HCT116 (cell line): ENCODE data around the gene PBX1. TPM values are rescaled to one million over a fixed set of nuclear protein-coding genes. Genes with fewer than 3 reads are reported as not detected.

Experiments used
- ATAC-seq: fragments of 200-7000 bp; cut with Tn5 transposase; 2 replicates; pipeline ENCODE4 v1.9.1; 2020; ENCODE audit warnings: mild to moderate bottlenecking, moderate library complexity
- BruUV-seq: library from RNA; stranded (reverse); fragments of 400-500 nt; replicated peaks from 2 replicates; lab custom pipeline; 2021; lab: Mats Ljungman, UMichigan
- CTCF ChIA-PET: fragments of 300-600 bp; sonication (Branson Sonifier 250); formaldehyde crosslinking; loops from one replicate; lab custom pipeline; 2021; ENCODE audit warnings: antibody characterized with exemption; lab: Charles Lee
- POLR2A ChIA-PET: fragments of 300-600, 350-600 bp; sonication (Branson Sonifier 250); formaldehyde crosslinking; loops from one replicate; lab custom pipeline; 2021; ENCODE audit warnings: antibody characterized with exemption; lab: Charles Lee
- RAD21 ChIA-PET, 2 experiments: fragments of 300-600 bp; sonication (Branson Sonifier 250); formaldehyde crosslinking; loops; one replicate each; lab custom pipeline; 2023; ENCODE audit warnings: low total read pairs in 2 of 2; ENCODE audit not compliant: uncharacterized antibody in 2 of 2, unreplicated experiment in 2 of 2, low non-redundant PET in 1 of 2; lab: Charles Lee
- DNase-seq: peaks from one replicate; pipeline ENCODE4 v3.0.0-alpha.2; 2010; ENCODE audit warnings: low read depth, low spot score
- H2AFZ ChIP-seq: fragments of 200-600 bp; shearing (Covaris generic), sonication (generic); 2 replicates; pipeline ENCODE4 v1.6.1; 2017; ENCODE audit warnings: low read depth, mixed run types, mixed read lengths, antibody characterized with exemption, low read length; ENCODE audit not compliant: poor library complexity, severe bottlenecking
- H3K27ac ChIP-seq: 2 replicates; pipeline ENCODE4 v1.5.1; 2012; ENCODE audit warnings: low read depth, low read length
- H3K27me3 ChIP-seq: fragments of 200-600 bp; sonication (generic); 2 replicates; pipeline ENCODE4 v1.6.1; 2016; ENCODE audit warnings: mixed run types, low read length, mixed read lengths; ENCODE audit not compliant: insufficient read depth
- H3K36me3 ChIP-seq, 2 experiments: fragments of 200-500 bp in 1 of 2; fragments of 200-600 bp in 1 of 2; sonication (Bioruptor generic) in 1 of 2; sonication (generic) in 1 of 2; 2 replicates each; pipeline versions ENCODE4 v1.5.1 to v1.6.1; 2014 to 2016; ENCODE audit warnings: low read length in 2 of 2, inconsistent platforms in 1 of 2, mixed read lengths in 1 of 2, mixed run types in 1 of 2; ENCODE audit not compliant: insufficient read depth in 2 of 2, control insufficient read depth in 1 of 2
- H3K4me1 ChIP-seq, 2 experiments: fragments of 200-600 bp in 1 of 2; sonication (generic) in 1 of 2; 2 replicates each; pipeline versions ENCODE4 v1.5.1 to v1.6.1; 2012 to 2017; ENCODE audit warnings: low read length in 2 of 2, inconsistent platforms in 1 of 2, mild to moderate bottlenecking in 1 of 2, mixed read lengths in 1 of 2, mixed run types in 1 of 2, moderate library complexity in 1 of 2; ENCODE audit not compliant: insufficient read depth in 2 of 2, control insufficient read depth in 1 of 2
- H3K4me2 ChIP-seq: fragments of 200-600 bp; sonication (generic); 2 replicates; pipeline ENCODE4 v1.6.1; 2017; ENCODE audit warnings: mixed run types, low read length, mixed read lengths
- H3K4me3 ChIP-seq, 2 experiments: fragments of 200-600 bp in 1 of 2; sonication (generic) in 1 of 2; replicated peaks in 1 of 2; 2 replicates each; pipeline ENCODE4 v1.5.1; 2011 to 2016; ENCODE audit warnings: low read length in 2 of 2, control low read depth in 1 of 2, low read depth in 1 of 2, mild to moderate bottlenecking in 1 of 2, mixed read lengths in 1 of 2, mixed run types in 1 of 2
- H3K79me2 ChIP-seq: fragments of 200-600 bp; sonication (generic); 2 replicates; pipeline ENCODE4 v1.6.1; 2017; ENCODE audit warnings: mild to moderate bottlenecking, mixed run types, low read length, moderate library complexity, mixed read lengths; ENCODE audit not compliant: insufficient read depth
- H3K9ac ChIP-seq: fragments of 200-600 bp; sonication (generic); 2 replicates; pipeline ENCODE4 v1.6.1; 2016; ENCODE audit warnings: low read length, mixed read lengths
- H3K9me2 ChIP-seq: fragments of 200-600 bp; sonication (generic), shearing (Covaris generic); 2 replicates; pipeline ENCODE4 v1.6.1; 2017; ENCODE audit warnings: mixed run types, mild to moderate bottlenecking, moderate library complexity; ENCODE audit not compliant: insufficient read depth
- H3K9me3 ChIP-seq, 2 experiments: fragments of 200-500 bp in 1 of 2; fragments of 200-600 bp in 1 of 2; sonication (Bioruptor generic) in 1 of 2; sonication (generic) in 1 of 2; 2 replicates each; pipeline ENCODE4 v1.6.1; 2014 to 2017; ENCODE audit warnings: low read length in 2 of 2, mixed read lengths in 2 of 2, inconsistent platforms in 1 of 2, low read depth in 1 of 2, mild to moderate bottlenecking in 1 of 2, mixed run types in 1 of 2, moderate library complexity in 1 of 2; ENCODE audit not compliant: control insufficient read depth in 1 of 2, insufficient read depth in 1 of 2
- H4K20me1 ChIP-seq: fragments of 200-600 bp; sonication (generic), shearing (Covaris generic); 2 replicates; pipeline ENCODE4 v1.6.1; 2017; ENCODE audit warnings: mixed run types, mild to moderate bottlenecking, moderate library complexity; ENCODE audit not compliant: insufficient read depth
- ELF1 ChIP-seq: IDR thresholded peaks from 2 replicates; pipeline ENCODE4 v1.6.1; 2012; ENCODE audit warnings: low read depth, borderline replicate concordance
- EZH2 ChIP-seq: fragments of 200-600 bp; sonication (generic); IDR thresholded peaks from 2 replicates; pipeline ENCODE4 v1.6.1; 2017; ENCODE audit warnings: antibody characterized with exemption, mixed run types
- FOSL1 ChIP-seq: IDR thresholded peaks from 2 replicates; pipeline ENCODE4 v1.6.1; 2012; ENCODE audit warnings: low read depth
- JUND ChIP-seq: IDR thresholded peaks from 2 replicates; pipeline ENCODE4 v1.6.1; 2012
- MAX ChIP-seq: IDR thresholded peaks from 2 replicates; pipeline ENCODE4 v1.6.1; 2012
- RAD21 ChIP-seq: IDR thresholded peaks from 2 replicates; pipeline ENCODE4 v1.6.1; 2012; ENCODE audit warnings: low read depth, mild to moderate bottlenecking
- ZBTB33 ChIP-seq: IDR thresholded peaks from 2 replicates; pipeline ENCODE4 v1.6.1; 2011; ENCODE audit warnings: mild to moderate bottlenecking, low read length, moderate library complexity; ENCODE audit not compliant: insufficient replicate concordance; ENCODE audit errors: extremely low read depth
- intact Hi-C: fragments of 100-400 bp; cut with micrococcal nuclease; formaldehyde crosslinking; loops from 2 replicates; pipeline ENCODE4 v1.10.0; 2022
- total RNA-seq: library from RNA; stranded (reverse); gene quantifications from one replicate; pipeline ENCODE4 v1.2.1, GENCODE V29; 2021; ENCODE audit not compliant: unreplicated experiment

PBX1 gene
- total RNA-seq, 1 experiment from 2014 or later: 29.6 TPM

GRCh38 chr1:164803366-164803765 lies 244.4 kb downstream of the PBX1 start:
- no peak overlapping the region for H2AFZ ChIP-seq
- no TSS peak for BruUV-seq

GRCh38 chr1:164804366-164804765 lies 245.4 kb downstream of the PBX1 start:
- H3K27me3 ChIP-seq: no peaks in the 10 kb centered on the region
- ChIA-PET POLR2A (no interaction called here), CTCF (no interaction called here), RAD21 (no interaction called here)
- no TSS peak for BruUV-seq
- no peaks in the 10 kb centered on the region for H3K36me3 ChIP-seq
- H3K27ac ChIP-seq: no peak overlapping the region
- H4K20me1 ChIP-seq: no peaks in the 10 kb centered on the region
- no peak for DNase-seq
- H3K4me1 ChIP-seq: peaks cover 0 to 4% of the 10 kb centered on the region in 2 experiments; a peak in 1 of 4 replicates
- H3K9ac ChIP-seq: no peak overlapping the region
- H3K9me3 ChIP-seq: no peaks in the 10 kb centered on the region
- H2AFZ ChIP-seq: no peak overlapping the region
- H3K4me2 ChIP-seq: no peak overlapping the region
- H3K79me2 ChIP-seq: no peaks in the 10 kb centered on the region
- H3K9me2 ChIP-seq: no peaks in the 10 kb centered on the region
- no peak for TF ChIP-seq EZH2
- no peak for TF ChIP-seq FOSL1
- no peak for TF ChIP-seq MAX
- TF ChIP-seq ELF1: no peak
- TF ChIP-seq JUND: no peak
- no peak overlapping the region for H3K4me3 ChIP-seq
- no peak for ATAC-seq
- intact Hi-C loops: loop anchor here (10.0 kb wide), 1 partner anchor 1240 kb away; no protein-coding TSS in a partner anchor

More at GRCh38 chr1:164803366-164803765, 244.4 kb downstream of the PBX1 start:
- ATAC-seq: no peak
- H3K4me1 ChIP-seq: peaks cover 0 to 4% of the 10 kb centered on the region in 2 experiments; a peak in 1 of 4 replicates
- no peak overlapping the region for H3K4me3 ChIP-seq
- no peak overlapping the region for H3K4me2 ChIP-seq
- CTCF ChIA-PET: no interaction called here
- H3K9me3 ChIP-seq: no peaks in the 10 kb centered on the region
- intact Hi-C loops: loop anchor here (10.0 kb wide), 1 partner anchor 1239 kb away; no protein-coding TSS in a partner anchor
- H3K79me2 ChIP-seq: no peaks in the 10 kb centered on the region
- H3K9me2 ChIP-seq: no peaks in the 10 kb centered on the region
- TF ChIP-seq ELF1: no peak
- no peak for TF ChIP-seq JUND
- TF ChIP-seq ZBTB33: no peak
- no peak for TF ChIP-seq RAD21
- POLR2A ChIA-PET: no interaction called here
- H3K27ac ChIP-seq: no peak overlapping the region
- H4K20me1 ChIP-seq: no peaks in the 10 kb centered on the region
- H3K27me3 ChIP-seq: no peaks in the 10 kb centered on the region
- H3K9ac ChIP-seq: no peak overlapping the region
- DNase-seq: no peak
- no peaks in the 10 kb centered on the region for H3K36me3 ChIP-seq
- RAD21 ChIA-PET: no interaction called here
